Measurements from ENCODE around the gene ADGRL1. TPM values are rescaled to one million over a fixed set of nuclear protein-coding genes. Genes with fewer than 3 reads are reported as not detected.

Gene ADGRL1
- polyA plus RNA-seq, 3 donors: 1.7 TPM; not detected in 2

GRCh38 chr19:14116525-14116917 is 89.4 kb downstream of the ADGRL1 start:
- Mint-ChIP-seq H3K27me3 (ENCODE audit: low read depth in 3 of 3) (peaks cover 0 to 1% (median 0%) of the 10 kb centered on the region in 3 donors), H3K4me3 (peak overlapping the region; percentile 91 to 95), H3K36me3 (peaks cover 0 to 21% of the 10 kb centered on the region in 2 donors), H3K9me3 (no peaks in the 10 kb centered on the region), H3K4me1 (peaks cover 74% of the 10 kb centered on the region), H3K27ac (peak overlapping the region; percentile 80 to 97 (median 90))
- H3K4me1 ChIP-seq (ENCODE audit: control insufficient read depth in 1 of 2, insufficient read depth in 2 of 2, low read length in 2 of 2): peaks cover 69 to 81% of the 10 kb centered on the region in 2 donors
- WGBS (ENCODE audit: insufficient coverage): 0% methylated on average over 3 of the region's 6 CpGs
- H2AFZ ChIP-seq (ENCODE audit: insufficient read depth, low read depth, low read length, poor library complexity, severe bottlenecking): peak overlapping the region; percentile 29
- intact Hi-C loops (cut with micrococcal nuclease): loop anchor here (2.0 to 5.0 kb wide), 3 partner anchors 34 to 114 kb away; no protein-coding TSS in a partner anchor
- no peaks in the 10 kb centered on the region for H3K27me3 ChIP-seq (ENCODE audit: control insufficient read depth in 2 of 2, insufficient read depth in 2 of 2, low read length in 2 of 2)
- peak overlapping the region; percentile 99 for H3K4me2 ChIP-seq (replicated peaks; ENCODE audit: extremely low read depth, low read length, poor library complexity, severe bottlenecking)
- H3K9me3 ChIP-seq (replicated peaks in 1 of 2; ENCODE audit: control insufficient read depth in 1 of 2, insufficient read depth in 1 of 2, low read length in 2 of 2): no peaks in the 10 kb centered on the region
- no peak for DNase-seq
- H4K20me1 ChIP-seq (ENCODE audit: insufficient read depth, low read length): peaks cover 54% of the 10 kb centered on the region
- H3K27ac ChIP-seq (ENCODE audit: low read depth in 1 of 2, low read length in 2 of 2): peak overlapping the region in 1 of 2 donors; percentile 86
- H3K79me2 ChIP-seq (ENCODE audit: insufficient read depth, low read length): peaks cover 76% of the 10 kb centered on the region
- H3K9ac ChIP-seq (ENCODE audit: insufficient read depth, low read length, poor library complexity, severe bottlenecking): peak overlapping the region; percentile 82
- TF ChIP-seq CTCF (IDR thresholded peaks at IDR 0.05): no peak
- H3K4me3 ChIP-seq (replicated peaks in 1 of 3; ENCODE audit: low read depth in 2 of 3, low read length in 3 of 3): peak overlapping the region; percentile 88 to 99 (median 90)
- no peaks in the 10 kb centered on the region for H3K36me3 ChIP-seq (replicated peaks in 1 of 2; ENCODE audit: control insufficient read depth in 1 of 2, insufficient read depth in 2 of 2, low read length in 2 of 2)

- TF ChIP-seq CTCF (IDR thresholded peaks at IDR 0.05): no peak
- peak overlapping the region; percentile 88 to 99 (median 90) for H3K4me3 ChIP-seq (replicated peaks in 1 of 3; ENCODE audit: low read depth in 2 of 3, low read length in 3 of 3)
- no peaks in the 10 kb centered on the region for H3K27me3 ChIP-seq (ENCODE audit: control insufficient read depth in 2 of 2, insufficient read depth in 2 of 2, low read length in 2 of 2)
- intact Hi-C loops (cut with micrococcal nuclease): loop anchor here (2.0 to 5.0 kb wide), 5 partner anchors 19 to 113 kb away; partner anchors contain the start of gene ASF1B (in 1 of the 2)
- no peak for DNase-seq
- peaks cover 2 to 27% of the 10 kb centered on the region in 2 donors for H3K36me3 Mint-ChIP-seq
- peaks cover 80% of the 10 kb centered on the region for H3K79me2 ChIP-seq (ENCODE audit: insufficient read depth, low read length)
- H3K9ac ChIP-seq (ENCODE audit: insufficient read depth, low read length, poor library complexity, severe bottlenecking): no peak overlapping the region
- H3K4me1 Mint-ChIP-seq: peaks cover 72% of the 10 kb centered on the region
- peaks cover 69 to 81% of the 10 kb centered on the region in 2 donors for H3K4me1 ChIP-seq (ENCODE audit: control insufficient read depth in 1 of 2, insufficient read depth in 2 of 2, low read length in 2 of 2)
- peaks cover under 1 to 7% of the 10 kb centered on the region in 2 donors for H3K36me3 ChIP-seq (replicated peaks in 1 of 2; ENCODE audit: control insufficient read depth in 1 of 2, insufficient read depth in 2 of 2, low read length in 2 of 2)
- peaks cover 0 to 1% (median 0%) of the 10 kb centered on the region in 3 donors for H3K27me3 Mint-ChIP-seq (ENCODE audit: low read depth in 3 of 3)
- peak overlapping the region; percentile 85 to 97 (median 90) for H3K27ac Mint-ChIP-seq
- H3K9me3 ChIP-seq (replicated peaks in 1 of 2; ENCODE audit: control insufficient read depth in 1 of 2, insufficient read depth in 1 of 2, low read length in 2 of 2): no peaks in the 10 kb centered on the region
- peak overlapping the region; percentile 70 to 86 for H3K27ac ChIP-seq (ENCODE audit: low read depth in 1 of 2, low read length in 2 of 2)
- no peak overlapping the region for H2AFZ ChIP-seq (ENCODE audit: insufficient read depth, low read depth, low read length, poor library complexity, severe bottlenecking)
- peak overlapping the region; percentile 99 for H3K4me2 ChIP-seq (replicated peaks; ENCODE audit: extremely low read depth, low read length, poor library complexity, severe bottlenecking)
- WGBS (ENCODE audit: insufficient coverage): 91% methylated on average over 3 of the region's 5 CpGs
- peak overlapping the region; percentile 91 to 95 for H3K4me3 Mint-ChIP-seq
- no peaks in the 10 kb centered on the region for H3K9me3 Mint-ChIP-seq
- H4K20me1 ChIP-seq (ENCODE audit: insufficient read depth, low read length): peaks cover 62% of the 10 kb centered on the region
These were observed 90.2 kb downstream of the ADGRL1 start for GRCh38 chr19:14115756-14116155.
